HepG2 (cell line): ENCODE measurements around the gene GRM7. TPM values are rescaled to one million over a fixed set of nuclear protein-coding genes. Genes with fewer than 3 reads are reported as not detected.

Experiments
- ATAC-seq: fragments of 200-7000 bp; cut with Tn5 transposase; 3 replicates; pipeline ENCODE4 v1.9.1; 2020; ENCODE audit warnings: mild to moderate bottlenecking, moderate library complexity
- BruUV-seq: library from RNA; stranded (reverse); fragments of 400-500 nt; replicated peaks from 2 replicates; lab custom pipeline; 2021; lab: Mats Ljungman, UMichigan
- CTCF ChIA-PET: fragments of 300-600 bp; formaldehyde crosslinking; extraction: SDS; loops from one replicate; lab custom pipeline; 2021; ENCODE audit warnings: low total read pairs, inconsistent platforms, low intra/inter-chr PET ratio; lab: Yijun Ruan, JAX
- POLR2A ChIA-PET: fragments of 350-600 bp; sonication (Branson Sonifier 250); formaldehyde crosslinking; loops from one replicate; lab custom pipeline; 2020; ENCODE audit warnings: antibody characterized with exemption, inconsistent platforms; lab: Yijun Ruan, JAX
- DNase-seq: peaks from one replicate; pipeline ENCODE4 v3.0.0-alpha.2; 2015; ENCODE audit warnings: low spot score
- FAIRE-seq: peaks from 3 replicates; lab custom pipeline; 2011; peaks lifted over from hg19 to GRCh38; lab: Jason Lieb, UNC
- H2AFZ ChIP-seq: one replicate; pipeline ENCODE4 v1.6.1; 2011; ENCODE audit warnings: low read length, inconsistent platforms
- H3K27ac ChIP-seq: fragments of 300-600 bp; 3 replicates; pipeline ENCODE4 v1.8.0; 2011; ENCODE audit warnings: mixed run types, mild to moderate bottlenecking, mixed read lengths, low read length, inconsistent platforms; ENCODE audit not compliant: insufficient read depth; ENCODE audit errors: extremely low read length
- H3K27me3 ChIP-seq, 2 experiments: fragments of 200-600 bp in 1 of 2; 2 replicates in 1 of 2; 3 replicates in 1 of 2; pipeline versions ENCODE4 v1.6.0 to v1.8.0; 2011; ENCODE audit warnings: low read length in 2 of 2, mild to moderate bottlenecking in 2 of 2, moderate library complexity in 2 of 2, inconsistent platforms in 1 of 2; ENCODE audit not compliant: insufficient read depth in 2 of 2, control insufficient read depth in 1 of 2
- H3K36me3 ChIP-seq, 2 experiments: fragments of 200-600 bp in 1 of 2; replicated peaks in 1 of 2; 2 replicates in 1 of 2; 3 replicates in 1 of 2; pipeline versions ENCODE4 v1.5.1 to v1.8.0; 2011; ENCODE audit warnings: low read length in 2 of 2, inconsistent platforms in 1 of 2; ENCODE audit not compliant: insufficient read depth in 2 of 2, control insufficient read depth in 1 of 2
- H3K4me1 ChIP-seq: 2 replicates; pipeline ENCODE4 v1.5.1; 2012; ENCODE audit warnings: low read length, inconsistent platforms; ENCODE audit not compliant: insufficient read depth
- H3K4me2 ChIP-seq: 2 replicates; pipeline ENCODE4 v1.6.0; 2011; ENCODE audit warnings: low read depth, low read length, inconsistent platforms
- H3K4me3 ChIP-seq, 3 experiments: fragments of 200-600 bp in 1 of 3; sonication (generic), shearing (Covaris generic) in 1 of 3; replicated peaks in 1 of 3; 2 replicates each; pipeline ENCODE4 v1.5.1; 2011 to 2016; ENCODE audit warnings: low read length in 3 of 3, inconsistent platforms in 2 of 3, low read depth in 2 of 3, mild to moderate bottlenecking in 2 of 3, control low read depth in 1 of 3, mixed read lengths in 1 of 3; ENCODE audit not compliant: insufficient read depth in 1 of 3
- H3K79me2 ChIP-seq: one replicate; pipeline ENCODE4 v1.6.1; 2011; ENCODE audit warnings: low read length, inconsistent platforms; ENCODE audit not compliant: insufficient read depth
- H3K9ac ChIP-seq: 2 replicates; pipeline ENCODE4 v1.6.0; 2011; ENCODE audit warnings: mild to moderate bottlenecking, low read depth, low read length, inconsistent platforms; ENCODE audit not compliant: insufficient read depth
- H3K9me3 ChIP-seq: 2 replicates; pipeline ENCODE4 v1.5.1; 2012; ENCODE audit warnings: mild to moderate bottlenecking, low read length
- H4K20me1 ChIP-seq: 2 replicates; pipeline ENCODE4 v1.6.0; 2011; ENCODE audit warnings: inconsistent platforms, mild to moderate bottlenecking, low read length, moderate library complexity; ENCODE audit not compliant: insufficient read depth
- ARNT ChIP-seq: fragments of 450-650 bp; IDR thresholded peaks from 2 replicates; pipeline ENCODE4 v1.6.1; 2017
- MAFG ChIP-seq: sonication (generic); formaldehyde crosslinking; IDR thresholded peaks from 2 replicates; pipeline ENCODE4 v1.5.1; 2020; ENCODE audit warnings: mild to moderate bottlenecking, missing genetic modification reagents
- MTA1 ChIP-seq: sonication (generic); formaldehyde crosslinking; IDR thresholded peaks from 2 replicates; pipeline ENCODE4 v1.4.0; 2020; ENCODE audit warnings: missing genetic modification reagents, mild to moderate bottlenecking, borderline replicate concordance
- NR3C1 ChIP-seq: sonication (generic); formaldehyde crosslinking; IDR thresholded peaks from 2 replicates; pipeline ENCODE4 v1.4.0; 2020; ENCODE audit warnings: missing genetic modification reagents
- PCBP1 ChIP-seq: fragments of 200-400 bp; formaldehyde crosslinking; IDR thresholded peaks from 2 replicates; pipeline ENCODE4 v1.6.1; 2017; ENCODE audit warnings: mild to moderate bottlenecking, low read depth, low read length, borderline replicate concordance
- ZBTB7A ChIP-seq: sonication (generic); formaldehyde crosslinking; IDR thresholded peaks from 2 replicates; pipeline ENCODE4 v1.8.0; 2022; ENCODE audit warnings: mild to moderate bottlenecking, missing genetic modification reagents
- ZNF430 ChIP-seq: sonication (generic); formaldehyde crosslinking; IDR thresholded peaks from 2 replicates; pipeline ENCODE4 v1.9.0; 2021; ENCODE audit warnings: mild to moderate bottlenecking, missing genetic modification reagents
- ZNF569 ChIP-seq: sonication (generic); formaldehyde crosslinking; IDR thresholded peaks from 2 replicates; pipeline ENCODE4 v1.5.0; 2020; ENCODE audit warnings: mild to moderate bottlenecking, missing genetic modification reagents, moderate library complexity, borderline replicate concordance
- WGBS: methylation state at CpG from one replicate; pipeline ENCODE4 v1.1.6; 2017; ENCODE audit warnings: low lambda C conversion rate; 5-methylcytosine and 5-hydroxymethylcytosine counted together
- in situ Hi-C: cut with HindIII; loops from 2 replicates; pipeline ENCODE4 v1.10.0; 2017; ENCODE audit warnings: low pct_unique_long_range_greater_than_20kb; ENCODE audit not compliant: extremely low pct_ligation_motif_present
- intact Hi-C: fragments of 100-400 bp; cut with micrococcal nuclease; formaldehyde crosslinking; loops from one replicate; pipeline ENCODE4 v1.10.0; 2022; ENCODE audit not compliant: unreplicated experiment
- polyA plus RNA-seq, 8 experiments: library from polyadenylated mRNA; depleted of rRNA in 3 of 8; stranded (reverse) in 7 of 8; unstranded in 1 of 8; fragments of >200 nt; fragmentation: Illumina TruSeq in 4 of 8; extraction: Trizol in 4 of 8; gene quantifications; 2 replicates each; pipeline versions ENCODE4 v1.2.1 to v1.2.3, GENCODE V29; 2011 to 2016; ENCODE audit warnings: low read depth in 4 of 8, missing spikeins in 1 of 8, mixed read lengths in 1 of 8; ENCODE audit not compliant: insufficient read depth in 1 of 8
- total RNA-seq, 5 experiments: library from RNA; depleted of rRNA; stranded (reverse); fragments of >200 nt; fragmentation: Illumina TruSeq; extraction: Trizol; gene quantifications; 2 replicates each; pipeline ENCODE4 v1.2.3, GENCODE V29; 2016; ENCODE audit warnings: low read depth in 1 of 5
- TF ChIP-seq, protein P1 (sequence below): sonication (generic); formaldehyde crosslinking; IDR thresholded peaks from 2 replicates; pipeline ENCODE4 v1.4.0; 2020; ENCODE audit warnings: missing genetic modification reagents
- TF ChIP-seq, protein P2 (sequence below): fragments of 450-650 bp; IDR thresholded peaks from 2 replicates; pipeline ENCODE4 v1.6.1; 2016

GRM7 gene
- total and polyA plus RNA-seq, 2 of the 13 experiments (the other 11 are each of a cell fraction or from before 2014, with no cell fraction given), result not detected

DNA sequence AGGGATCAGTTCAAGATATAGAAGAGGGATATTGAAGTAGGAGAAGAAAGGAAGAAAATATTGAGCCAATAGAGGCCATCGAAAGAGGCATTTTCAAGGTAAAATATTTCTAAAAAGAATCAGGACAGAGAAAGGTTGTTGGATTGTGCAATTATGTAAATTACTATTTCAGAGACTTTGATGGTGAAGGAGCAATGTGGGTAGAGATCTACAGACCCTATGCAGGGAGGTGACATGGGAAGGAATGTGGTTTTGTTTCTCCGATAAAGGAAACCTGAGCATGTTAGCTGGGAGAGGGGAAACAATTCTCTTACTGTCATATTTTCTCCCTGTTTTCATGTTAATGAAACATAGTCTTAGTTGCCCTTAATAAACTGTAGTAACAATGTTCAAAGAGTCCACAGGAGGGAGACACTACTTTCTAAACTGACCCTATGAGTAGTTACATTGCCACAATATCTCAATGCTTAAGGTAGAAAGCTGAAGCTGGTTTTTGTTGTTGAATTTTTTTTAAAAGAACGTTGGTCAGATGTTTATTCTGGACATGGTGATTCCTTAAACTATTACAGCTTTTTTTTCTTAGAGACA is 133.3 kb downstream of the GRM7 start:
- intact Hi-C loops, result no loop called here

DNA sequence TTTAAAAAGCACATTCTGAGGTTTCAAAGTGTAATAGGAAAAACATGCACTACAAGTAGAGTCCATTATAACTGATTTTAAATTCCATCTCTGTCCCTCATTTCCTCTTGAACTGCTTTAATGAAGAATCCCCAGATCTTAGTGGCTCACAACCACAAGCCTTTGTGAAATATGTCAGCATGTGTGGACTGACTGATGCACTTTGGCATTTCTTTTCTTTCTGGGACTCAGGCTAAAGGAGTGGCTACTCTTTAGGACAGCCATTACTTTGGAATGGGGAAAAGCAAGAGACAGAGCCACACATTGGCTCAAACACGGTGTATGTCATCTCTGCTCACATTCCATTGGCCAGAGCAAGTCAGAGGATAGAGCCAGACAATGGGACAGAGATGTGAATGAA is 139.6 kb downstream of the GRM7 start:
- H3K4me3 ChIP-seq, result no peak overlapping the region

More for the DNA sequence above, 133.3 kb downstream of the GRM7 start:
- no TSS peak for BruUV-seq
- no peaks in the 10 kb centered on the region for H3K4me1 ChIP-seq
- CTCF ChIA-PET, result no interaction called here
- no peaks in the 10 kb centered on the region for H3K27me3 ChIP-seq
- WGBS, result 17% methylated on average over 3 of the region's 3 CpGs
- POLR2A ChIA-PET, result no interaction called here
- no peaks in the 10 kb centered on the region for H4K20me1 ChIP-seq
- no peak overlapping the region for H3K9ac ChIP-seq
- H3K4me3 ChIP-seq, result no peak overlapping the region
- no peaks in the 10 kb centered on the region for H3K79me2 ChIP-seq
- FAIRE-seq (no peak), ATAC-seq (no peak), DNase-seq (no peak)
- H3K27ac ChIP-seq, result no peak overlapping the region
- no peaks in the 10 kb centered on the region for H3K36me3 ChIP-seq
- TF ChIP-seq NR3C1 (CRISPR knock-in tag) (no peak), ZNF430 (CRISPR knock-in tag) (no peak), PCBP1 (no peak), ZNF569 (CRISPR knock-in tag) (no peak), ZBTB7A (CRISPR knock-in tag) (no peak), MTA1 (no peak), ARNT (no peak)
- TF ChIP-seq, protein P1, sequence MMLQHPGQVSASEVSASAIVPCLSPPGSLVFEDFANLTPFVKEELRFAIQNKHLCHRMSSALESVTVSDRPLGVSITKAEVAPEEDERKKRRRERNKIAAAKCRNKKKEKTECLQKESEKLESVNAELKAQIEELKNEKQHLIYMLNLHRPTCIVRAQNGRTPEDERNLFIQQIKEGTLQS, result no peak
- peaks cover 86% of the 10 kb centered on the region for H3K9me3 ChIP-seq
- H2AFZ ChIP-seq, result no peak overlapping the region
- no peak overlapping the region for H3K4me2 ChIP-seq
- in situ Hi-C loops, result no loop called here

More for the DNA sequence above, 139.6 kb downstream of the GRM7 start:
- no peaks in the 10 kb centered on the region for H3K27me3 ChIP-seq
- H3K9me3 ChIP-seq, result peaks cover 64% of the 10 kb centered on the region
- no peaks in the 10 kb centered on the region for H3K36me3 ChIP-seq
- no peaks in the 10 kb centered on the region for H4K20me1 ChIP-seq
- in situ Hi-C loops (no loop called here), intact Hi-C loops (no loop called here)
- H3K4me1 ChIP-seq, result no peaks in the 10 kb centered on the region
- no peaks in the 10 kb centered on the region for H3K79me2 ChIP-seq
- POLR2A ChIA-PET, result no interaction called here
- WGBS, result 0% methylated on average over 1 of the region's 1 CpG
- FAIRE-seq (no peak), DNase-seq (no peak), ATAC-seq (no peak)
- no peak overlapping the region for H2AFZ ChIP-seq
- no peak overlapping the region for H3K27ac ChIP-seq
- no peak overlapping the region for H3K9ac ChIP-seq
- H3K4me2 ChIP-seq, result no peak overlapping the region
- no TSS peak for BruUV-seq
- CTCF ChIA-PET, result no interaction called here
- TF ChIP-seq, protein P2, sequence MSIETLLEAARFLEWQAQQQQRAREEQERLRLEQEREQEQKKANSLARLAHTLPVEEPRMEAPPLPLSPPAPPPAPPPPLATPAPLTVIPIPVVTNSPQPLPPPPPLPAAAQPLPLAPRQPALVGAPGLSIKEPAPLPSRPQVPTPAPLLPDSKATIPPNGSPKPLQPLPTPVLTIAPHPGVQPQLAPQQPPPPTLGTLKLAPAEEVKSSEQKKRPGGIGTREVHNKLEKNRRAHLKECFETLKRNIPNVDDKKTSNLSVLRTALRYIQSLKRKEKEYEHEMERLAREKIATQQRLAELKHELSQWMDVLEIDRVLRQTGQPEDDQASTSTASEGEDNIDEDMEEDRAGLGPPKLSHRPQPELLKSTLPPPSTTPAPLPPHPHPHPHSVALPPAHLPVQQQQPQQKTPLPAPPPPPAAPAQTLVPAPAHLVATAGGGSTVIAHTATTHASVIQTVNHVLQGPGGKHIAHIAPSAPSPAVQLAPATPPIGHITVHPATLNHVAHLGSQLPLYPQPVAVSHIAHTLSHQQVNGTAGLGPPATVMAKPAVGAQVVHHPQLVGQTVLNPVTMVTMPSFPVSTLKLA, result 0 out of 2 replicates have a peak, but pooled peaks have one; percentile 13
- TF ChIP-seq MAFG, result no peak
